Measurements from ENCODE around the gene NUP214.
"Not testable (repeated sequence)": the region's sequence is repeated elsewhere in the genome, so short reads cannot be mapped to it uniquely, and the experiment has no call there.

NUP214 gene

DNA sequence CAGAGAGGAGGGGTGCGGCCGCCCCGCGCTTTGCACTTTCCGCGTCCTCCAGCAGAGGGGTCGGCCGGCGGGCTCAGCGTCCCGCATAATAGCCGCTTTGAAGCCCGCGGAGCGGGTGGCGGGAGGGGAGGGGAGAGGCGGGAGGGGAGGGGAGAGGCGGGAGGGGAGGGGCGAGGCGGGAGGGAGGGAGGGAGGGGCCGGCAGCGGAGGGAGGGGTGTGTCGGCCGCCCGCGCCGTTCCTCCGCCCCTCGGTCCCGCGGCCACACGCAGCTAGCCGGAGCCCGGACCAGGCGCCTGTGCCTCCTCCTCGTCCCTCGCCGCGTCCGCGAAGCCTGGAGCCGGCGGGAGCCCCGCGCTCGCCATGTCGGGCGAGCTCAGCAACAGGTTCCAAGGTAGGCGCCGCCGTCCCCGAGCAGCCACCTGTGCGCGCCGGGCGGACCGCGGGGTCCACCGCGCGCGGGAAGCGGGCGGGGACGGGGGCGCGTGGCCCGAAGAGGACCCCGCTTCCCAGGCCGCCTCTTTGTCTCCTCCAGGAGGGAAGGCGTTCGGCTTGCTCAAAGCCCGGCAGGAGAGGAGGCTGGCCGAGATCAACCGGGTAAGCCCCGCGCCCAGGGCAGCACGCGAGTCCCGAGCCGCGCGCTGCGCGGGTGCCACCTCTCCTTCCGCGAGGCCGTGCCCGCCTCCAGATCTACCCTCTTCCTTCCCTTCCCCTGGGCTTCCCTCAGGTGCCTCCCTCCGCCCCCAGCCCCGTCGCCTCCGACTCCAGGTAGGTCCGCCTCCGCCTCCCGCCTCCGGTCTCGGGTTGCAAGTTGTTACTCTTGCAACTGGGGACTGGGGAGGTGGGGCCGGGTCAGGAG, 28.9 kb upstream of the NUP214 start, which contains the start of gene AIF1L:
Gene AIF1L, plus strand, starts transcription at position 263 of the 857 bp plus-strand sequence. Its CDS starts 99 bp downstream, at position 362.
- peak; percentile 29 for DNase-seq (ENCODE audit: low spot score)

DNA sequence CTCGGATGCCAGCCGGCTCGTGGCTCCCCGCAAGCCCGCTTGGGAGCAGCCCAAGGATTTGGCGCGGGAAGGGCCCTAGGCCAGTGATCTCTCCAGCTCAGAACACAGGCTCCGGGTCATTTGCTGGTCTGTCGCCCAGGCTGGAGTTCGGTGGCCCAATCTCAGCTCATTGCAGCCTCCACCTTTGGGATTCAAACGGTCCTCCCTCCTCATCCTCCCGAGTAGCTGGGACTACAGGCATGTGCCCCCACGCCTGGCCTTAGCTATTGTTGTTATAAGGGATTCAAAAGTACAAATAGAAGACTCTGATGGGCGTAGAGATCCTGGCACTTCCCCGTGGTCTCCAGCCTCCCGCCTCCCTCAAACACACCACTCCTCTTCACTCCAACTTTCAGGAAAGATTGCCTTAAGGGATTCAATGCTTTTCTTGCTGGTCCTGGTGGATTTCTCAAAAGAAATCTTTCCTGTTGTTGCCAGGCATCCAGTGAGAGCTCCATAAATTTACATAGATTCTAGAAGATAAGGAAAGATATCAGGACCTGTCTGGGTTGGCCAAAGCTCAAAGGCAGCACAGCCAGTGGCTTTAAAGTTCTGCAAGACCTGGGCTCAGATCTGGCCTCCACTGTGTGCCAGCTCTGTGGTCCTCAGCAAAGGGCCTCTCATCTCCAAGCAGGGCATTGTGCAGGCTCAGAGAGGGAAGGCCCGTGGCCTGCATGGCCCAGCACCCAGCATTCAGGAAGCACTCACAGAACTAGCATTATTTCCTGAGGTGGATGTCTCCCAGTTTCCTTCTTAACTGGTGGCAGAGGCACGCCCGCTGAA, 28.0 kb upstream of the NUP214 start:
- DNase-seq (ENCODE audit: low spot score): no peak

DNA sequence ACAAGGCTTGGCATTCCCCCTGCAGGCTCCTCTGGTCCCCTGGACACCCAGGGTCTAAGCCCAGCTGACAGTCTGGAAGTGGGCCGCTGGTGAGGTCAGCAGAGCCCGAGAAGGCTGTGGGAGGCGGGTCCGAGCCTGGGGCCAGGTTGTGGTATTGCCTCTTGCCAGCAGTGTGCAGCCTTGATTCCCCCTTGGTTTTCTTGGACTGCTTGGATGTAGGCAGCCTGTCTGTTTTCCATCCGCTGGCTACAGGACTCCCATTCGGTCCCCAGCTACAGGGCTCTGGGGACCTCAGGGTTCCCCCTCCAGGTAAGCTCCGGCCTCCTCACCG, 27.5 kb upstream of the NUP214 start:
- DNase-seq (ENCODE audit: low spot score): no peak

DNA sequence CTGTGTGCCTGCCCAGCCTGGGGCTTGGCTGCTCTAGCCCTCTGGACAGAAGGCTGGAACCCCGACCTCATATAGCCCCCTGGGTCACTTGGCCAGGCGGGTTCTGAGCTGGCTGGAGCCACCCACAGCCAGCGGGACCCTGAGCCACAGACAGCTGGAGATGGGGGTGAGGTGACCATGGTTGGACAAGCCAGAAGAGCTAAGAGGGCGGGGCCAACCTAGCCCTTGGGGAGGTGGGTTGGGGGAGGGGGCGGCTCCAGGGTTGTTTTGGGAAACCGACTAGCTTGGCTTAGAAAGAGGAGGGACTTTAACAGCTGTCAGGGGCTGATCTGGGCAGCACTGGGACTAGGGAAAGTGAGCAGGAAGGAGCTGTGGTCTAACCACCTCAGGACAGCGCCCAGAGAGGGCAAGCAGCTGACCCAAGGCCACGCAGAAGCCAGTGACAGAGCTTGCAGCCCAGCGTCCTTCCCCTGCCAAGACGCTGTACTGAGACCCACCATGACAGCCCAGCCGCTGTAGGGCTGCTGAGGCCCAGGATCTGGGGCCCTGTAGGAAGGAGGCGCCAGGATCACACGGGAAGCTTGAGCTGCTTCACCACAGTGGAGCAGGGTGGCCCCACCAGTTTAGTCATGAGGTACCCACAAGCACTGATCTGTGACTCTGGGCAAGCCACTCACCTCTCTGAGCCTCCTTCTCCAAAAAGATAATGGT, 26.8 kb upstream of the NUP214 start:
- DNase-seq (ENCODE audit: low spot score): no peak

DNA sequence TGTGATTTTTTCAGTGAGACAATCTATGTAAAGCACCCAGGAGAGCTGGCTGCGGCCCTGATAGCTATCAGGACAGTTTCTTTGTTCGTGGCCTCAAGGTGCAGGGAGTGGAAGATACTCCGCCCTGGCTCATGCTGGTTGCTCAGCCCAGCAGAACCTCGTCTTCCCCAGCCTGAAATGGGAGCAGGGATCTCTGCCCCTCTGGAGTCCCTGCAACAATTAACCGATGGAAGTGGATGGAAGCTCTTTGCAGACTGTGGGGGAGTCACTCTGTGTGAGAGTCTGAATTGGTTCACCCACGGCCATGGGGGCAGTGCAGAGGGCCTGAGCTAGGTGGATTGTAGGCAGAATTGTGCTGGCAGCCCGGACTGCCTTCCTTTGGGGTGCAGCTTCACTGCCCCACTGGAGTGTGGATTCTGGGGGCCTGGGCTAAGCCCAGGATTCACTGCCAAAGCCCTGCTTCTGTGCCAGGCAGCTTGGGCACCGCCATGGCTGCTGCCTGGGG, 26.2 kb upstream of the NUP214 start:
- DNase-seq (ENCODE audit: low spot score): no peak

DNA sequence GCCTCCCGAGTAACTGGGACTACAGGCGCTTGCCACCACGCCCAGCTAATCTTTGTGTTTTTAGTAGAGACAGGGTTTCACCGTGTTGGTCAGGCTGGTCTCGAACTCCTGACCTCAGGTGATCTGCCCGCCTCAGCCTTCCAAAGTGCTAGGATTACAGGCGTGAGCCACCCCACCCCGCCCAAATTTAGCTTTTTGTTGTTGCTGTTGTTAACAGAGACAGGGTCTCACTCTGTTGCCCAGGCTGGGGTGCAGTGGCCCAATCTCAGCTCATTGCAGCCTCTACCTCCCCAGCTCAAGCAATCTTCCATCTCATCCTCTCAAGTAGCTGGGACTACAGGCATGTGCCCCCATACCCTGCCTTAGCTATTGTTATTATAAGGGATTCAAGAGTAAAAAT, 25.5 kb upstream of the NUP214 start:
- DNase-seq (ENCODE audit: low spot score): not testable (repeated sequence)

DNA sequence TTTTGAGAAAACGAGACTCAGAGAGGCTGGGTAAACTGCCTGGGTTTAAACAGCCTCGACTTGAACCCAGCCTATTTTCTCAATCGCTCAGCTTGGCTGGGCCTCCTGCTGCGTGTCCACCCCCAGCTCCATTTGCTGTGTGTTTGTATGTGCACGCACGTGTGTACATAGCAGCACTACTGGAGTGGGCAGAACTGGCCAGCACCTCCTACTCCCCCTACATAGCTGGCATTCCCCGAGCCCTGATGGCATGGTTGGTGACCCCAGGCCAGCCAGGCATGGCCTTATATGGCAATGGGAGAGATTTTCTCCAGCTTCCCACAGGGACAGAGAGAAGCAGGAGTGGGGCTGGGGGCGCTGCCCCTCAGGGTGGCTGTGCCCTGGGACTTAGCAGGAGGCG, 24.9 kb upstream of the NUP214 start:
- no peak for DNase-seq (ENCODE audit: low spot score)

DNA sequence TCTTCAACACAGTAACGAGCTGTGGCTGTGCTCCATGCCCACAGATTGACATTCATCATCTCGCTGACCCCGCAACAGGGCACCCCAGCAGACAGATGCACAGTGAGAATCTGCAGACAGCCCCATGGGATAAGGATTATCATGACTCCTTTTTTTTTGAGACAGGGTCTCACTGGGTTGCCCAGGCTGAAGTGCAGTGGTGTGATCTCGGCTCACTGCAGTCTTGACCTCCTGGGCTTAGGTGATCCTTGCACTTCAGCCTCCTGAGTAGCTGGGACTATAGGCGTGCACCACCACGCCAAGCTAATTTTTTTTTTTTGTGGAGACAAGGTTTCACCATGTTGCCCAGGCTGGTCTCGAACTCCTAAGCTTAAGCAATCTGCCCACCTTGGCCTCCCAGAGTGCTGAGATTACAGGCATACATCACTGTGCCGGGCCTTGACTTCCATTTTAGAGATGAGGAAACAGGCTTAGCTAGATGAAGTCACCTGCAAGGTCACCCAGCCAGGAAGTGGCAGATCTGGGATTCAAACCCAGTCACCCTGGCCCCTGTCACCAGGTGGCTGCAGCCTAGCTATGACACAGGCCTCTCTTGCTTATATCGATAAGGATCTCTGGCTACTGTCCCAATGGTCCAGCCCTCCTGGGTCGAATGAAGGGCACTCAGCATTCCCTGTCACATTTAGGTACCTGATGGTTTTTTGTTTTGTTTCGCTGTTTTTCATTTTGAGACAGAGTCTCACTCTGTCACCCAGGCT, 24.0 kb upstream of the NUP214 start:
- no peak for DNase-seq (ENCODE audit: low spot score)

DNA sequence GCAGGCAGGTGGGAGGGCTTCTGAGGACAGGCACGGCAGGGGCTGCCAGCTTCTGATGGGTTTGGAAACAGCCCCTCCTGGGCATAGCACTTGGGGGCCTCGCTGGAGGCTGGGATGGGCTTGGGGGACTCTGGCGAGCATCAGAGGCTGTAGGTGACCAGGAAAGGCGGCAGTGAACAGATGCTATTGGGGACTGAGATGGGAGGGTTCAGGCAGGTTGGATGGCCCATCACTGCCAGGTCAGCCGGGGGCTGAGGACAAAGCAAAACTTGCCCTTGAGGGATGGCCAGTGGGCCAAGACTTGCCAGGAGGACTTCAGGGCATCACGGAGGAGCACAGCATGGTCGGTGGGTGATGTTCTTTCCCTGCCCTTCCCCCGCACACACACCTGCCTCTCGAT, 22.4 kb upstream of the NUP214 start:
- DNase-seq (ENCODE audit: low spot score): no peak

DNA sequence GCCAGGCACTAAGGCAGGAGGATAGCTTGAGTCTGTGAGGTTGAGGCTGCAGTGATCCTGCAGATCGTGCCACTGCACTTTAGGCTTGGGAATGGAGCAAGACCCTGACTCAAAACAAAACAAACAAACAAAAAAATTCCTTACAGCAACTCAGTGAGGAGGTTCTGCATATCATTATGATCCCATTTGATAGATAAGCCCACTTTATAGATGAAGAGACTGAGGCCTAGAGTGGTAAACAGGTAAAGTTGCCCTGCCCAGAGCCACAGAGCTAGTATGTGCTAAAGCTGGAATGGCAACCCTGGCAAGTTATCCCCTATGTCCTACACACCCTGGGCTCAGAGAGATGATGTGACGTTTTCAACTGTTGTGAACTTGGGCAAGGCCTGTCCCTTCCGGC, 21.9 kb upstream of the NUP214 start:
- DNase-seq (ENCODE audit: low spot score): no peak

DNA sequence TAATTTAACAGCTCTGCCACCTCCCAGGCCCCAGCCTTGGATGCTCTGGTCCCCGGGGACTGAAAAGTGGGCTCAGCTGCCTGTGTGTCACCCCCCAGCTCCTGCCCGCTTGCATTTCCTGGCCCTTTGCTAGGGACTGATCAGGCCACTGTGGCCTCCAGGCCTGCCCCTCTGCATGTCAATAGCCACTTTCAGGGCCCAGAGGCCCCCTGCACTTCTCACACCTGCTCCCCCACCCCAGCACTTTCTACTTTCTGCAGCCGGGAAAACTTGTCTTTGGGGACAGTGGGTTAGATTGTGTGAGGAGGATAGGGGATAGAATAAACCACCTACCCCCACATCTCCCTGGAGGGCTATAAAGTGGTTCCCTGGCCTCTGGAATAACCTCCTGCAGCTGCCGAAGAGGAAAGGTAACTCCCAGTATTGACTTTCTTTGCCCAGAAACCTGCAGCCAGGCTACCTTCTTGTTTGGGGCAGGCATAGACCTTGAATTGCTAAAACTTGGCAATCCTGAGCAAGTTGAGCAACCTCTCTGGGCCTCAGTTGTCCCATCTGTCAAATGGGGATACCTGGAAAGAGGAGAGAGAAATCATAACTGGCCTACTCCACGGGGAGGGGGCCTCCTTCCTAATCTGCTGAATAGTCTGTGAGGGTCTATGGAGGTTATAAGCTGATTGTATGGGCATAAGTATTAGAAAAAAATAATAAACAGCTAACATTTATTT, 21.2 kb upstream of the NUP214 start:
- no peak for DNase-seq (ENCODE audit: low spot score)

DNA sequence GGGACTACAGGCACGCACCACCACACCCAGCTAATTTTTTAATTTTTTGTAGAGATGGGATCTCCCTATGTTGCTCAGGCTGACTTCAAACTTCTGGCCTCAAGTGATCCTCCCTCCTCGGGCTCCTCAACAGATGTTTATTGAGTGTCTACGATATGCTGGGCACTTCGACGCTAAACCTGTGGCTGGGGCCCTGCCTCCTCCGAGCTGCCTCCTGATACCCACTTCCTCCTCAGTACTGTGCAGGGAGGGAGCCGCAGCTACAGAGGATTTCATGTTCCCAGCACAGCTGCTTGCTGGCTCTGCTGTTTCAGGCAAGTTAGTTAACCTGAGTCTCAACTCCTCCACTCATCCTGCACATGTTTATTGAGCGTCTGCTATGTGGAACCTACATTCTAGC, 19.4 kb upstream of the NUP214 start:
- DNase-seq (ENCODE audit: low spot score): no peak

DNA sequence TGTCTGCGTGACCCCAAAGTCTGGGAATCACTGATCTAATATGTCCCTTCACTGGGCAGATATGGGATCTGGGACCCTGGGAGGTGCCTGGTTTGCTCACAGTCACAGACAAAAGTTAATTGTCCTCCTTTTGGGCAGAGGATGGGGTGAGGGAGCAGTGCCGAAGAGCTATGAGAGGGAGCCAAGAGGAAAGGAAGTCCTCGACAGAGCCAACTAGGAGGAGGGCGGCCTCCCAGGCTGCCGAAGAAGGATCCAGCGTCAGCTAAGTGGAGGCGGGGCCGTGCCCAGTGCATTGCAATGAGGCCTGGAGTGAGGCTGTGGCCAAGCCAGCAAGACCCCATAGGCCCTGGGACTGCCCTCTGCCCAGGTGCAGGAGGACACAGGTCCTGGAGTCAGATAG, 17.6 kb upstream of the NUP214 start:
- no peak for DNase-seq (ENCODE audit: low spot score)

DNA sequence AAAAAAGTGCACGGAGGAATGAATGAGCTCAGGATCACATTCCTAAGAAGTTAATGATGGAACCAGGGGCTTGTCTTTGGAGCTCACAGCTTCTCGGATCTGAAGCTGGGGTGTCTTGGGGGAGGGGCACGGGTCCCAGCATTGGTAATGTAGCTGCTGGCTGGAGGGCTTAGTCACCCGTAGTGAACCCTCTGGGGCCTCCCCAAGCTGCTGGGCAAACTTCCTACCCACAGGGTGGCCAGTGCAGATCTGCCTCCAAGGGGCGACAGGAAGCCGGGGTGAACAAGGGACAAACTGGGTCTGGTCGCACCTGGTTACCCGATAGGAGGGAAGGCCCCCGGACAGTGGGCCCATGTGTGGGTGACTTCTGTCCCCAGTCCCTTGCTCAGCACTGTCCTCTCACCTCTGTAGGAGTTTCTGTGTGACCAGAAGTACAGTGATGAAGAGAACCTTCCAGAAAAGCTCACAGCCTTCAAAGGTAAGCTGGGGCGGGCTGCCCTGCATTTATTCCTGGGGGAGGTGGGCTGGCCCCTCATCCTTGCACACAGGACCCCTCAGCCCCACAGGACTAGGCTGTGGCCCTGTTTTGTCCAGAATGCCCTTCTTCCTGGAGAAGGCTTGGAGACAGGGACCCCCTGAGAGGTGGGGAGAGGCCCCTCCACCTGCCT, 14.1 kb upstream of the NUP214 start:
- DNase-seq (ENCODE audit: low spot score): no peak

DNA sequence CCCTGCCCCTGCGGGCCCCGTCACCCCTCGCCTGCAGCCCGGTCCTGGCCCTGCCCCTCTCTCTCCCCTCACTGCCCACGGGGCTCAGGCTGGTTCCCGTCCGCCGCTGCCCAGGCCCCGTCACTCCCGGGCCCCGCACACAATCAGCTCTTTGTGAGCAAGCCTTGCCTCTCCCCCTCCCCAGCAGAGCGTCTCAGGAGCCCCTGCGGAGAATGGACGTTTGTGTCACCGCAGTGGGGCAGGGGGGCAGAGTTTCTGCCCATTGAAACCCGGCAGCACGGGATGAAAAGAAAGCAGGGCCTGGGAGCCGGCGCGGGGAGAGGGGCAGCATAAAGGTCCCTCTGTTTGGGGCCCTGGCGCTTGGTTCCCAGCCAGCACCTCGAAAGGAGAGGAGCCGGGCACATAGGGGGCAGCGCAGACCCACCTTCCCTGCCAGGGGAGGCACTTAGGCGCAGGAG, 13.5 kb upstream of the NUP214 start:
- DNase-seq (ENCODE audit: low spot score): no peak

DNA sequence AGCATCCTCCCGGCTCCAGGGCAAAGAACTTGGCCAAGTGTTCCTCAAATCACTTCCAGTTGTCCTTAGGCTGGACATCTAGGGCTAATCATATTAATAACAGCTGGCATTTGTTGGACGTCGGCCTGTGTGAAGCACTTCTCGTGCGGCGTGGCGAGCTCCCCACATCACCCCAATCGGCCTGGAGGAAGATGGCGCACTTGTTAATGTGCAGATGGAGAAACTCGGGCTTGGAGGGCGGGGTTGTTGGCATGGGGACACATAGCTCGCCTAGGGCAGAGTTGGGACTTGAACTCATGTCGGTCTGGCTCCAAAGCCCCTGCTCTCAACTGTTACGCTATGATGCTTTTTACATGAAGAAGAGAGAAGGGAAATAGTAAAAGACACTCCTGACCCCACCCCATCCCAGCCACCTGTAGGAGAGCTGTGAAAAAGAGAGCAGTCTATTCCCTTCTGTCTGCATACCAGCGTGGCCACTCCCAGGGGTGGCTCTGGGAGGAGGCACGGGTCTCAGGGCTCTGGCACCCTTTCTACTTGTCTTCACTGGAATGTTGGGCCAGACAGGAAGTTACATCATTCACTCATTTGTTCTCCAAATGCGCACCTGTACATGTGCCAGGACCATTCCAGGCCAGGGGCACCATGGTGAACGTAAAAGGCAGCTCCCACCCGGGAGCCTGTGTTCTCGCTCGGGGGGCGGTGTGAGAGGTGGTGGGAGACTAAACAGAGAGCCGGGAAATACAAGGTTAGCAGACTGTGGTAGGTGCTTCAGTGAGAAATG, 12.8 kb upstream of the NUP214 start:
- no peak for DNase-seq (ENCODE audit: low spot score)

DNA sequence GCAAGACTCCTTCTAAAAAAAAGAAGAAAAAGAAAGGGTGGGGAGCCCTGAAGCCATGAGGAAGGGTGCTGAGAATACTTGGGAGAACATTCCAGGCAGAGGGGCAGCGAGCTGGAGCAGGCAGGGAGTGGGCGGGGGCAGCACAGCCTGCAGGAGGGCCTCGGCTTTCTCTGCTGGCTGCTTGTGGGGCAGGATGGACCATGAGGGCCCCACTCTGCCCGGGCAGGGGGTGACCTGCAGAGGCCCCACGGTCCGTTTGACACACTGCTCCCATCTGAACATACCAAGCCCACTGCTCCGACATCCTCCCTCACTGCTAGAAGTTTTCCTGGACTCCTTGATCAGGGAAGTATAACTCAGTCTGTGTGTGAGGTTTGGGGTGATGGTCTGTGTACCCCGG, 11.7 kb upstream of the NUP214 start:
- DNase-seq (ENCODE audit: low spot score): no peak

DNA sequence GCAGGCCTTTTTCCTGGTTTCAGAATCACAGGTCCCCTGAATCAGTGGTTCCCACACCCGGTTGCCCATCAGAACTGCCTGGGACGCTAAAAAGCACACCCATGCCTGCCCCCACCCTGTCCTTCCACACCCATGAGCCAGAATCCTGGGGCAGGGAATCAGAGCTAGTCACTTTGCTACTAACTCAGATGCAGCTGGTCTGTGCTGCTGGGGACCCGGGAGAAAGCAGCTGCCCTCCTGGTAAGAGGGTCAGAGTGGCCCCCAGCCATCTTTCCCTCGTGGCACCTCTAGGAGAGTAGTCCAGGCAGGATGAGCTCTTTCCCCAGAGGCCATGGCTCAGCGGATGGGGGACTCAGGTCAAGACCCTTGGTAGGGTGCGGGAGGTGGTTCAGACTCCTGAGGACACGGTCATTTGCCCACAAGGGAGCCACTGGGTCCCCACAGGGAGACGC, 11.3 kb upstream of the NUP214 start:
- no peak for DNase-seq (ENCODE audit: low spot score)

DNA sequence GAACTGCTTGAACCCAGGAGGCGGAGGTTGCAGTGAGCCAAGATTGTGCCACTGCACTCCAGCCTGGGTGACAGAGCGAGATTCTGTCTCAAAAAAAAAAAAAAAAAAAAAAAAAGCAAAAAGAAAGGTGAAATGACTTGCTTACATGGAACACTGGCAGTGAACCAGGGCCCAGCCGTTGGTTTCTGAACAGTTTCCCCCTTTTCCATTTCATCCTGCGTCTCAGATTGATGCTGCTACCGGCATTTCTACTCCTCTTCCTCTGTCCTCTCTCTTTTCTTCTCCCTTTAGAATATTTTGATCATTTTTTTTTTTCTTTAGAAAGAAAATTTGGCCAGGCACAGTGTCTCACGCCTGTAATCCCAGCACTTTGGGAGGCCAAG, 10.0 kb upstream of the NUP214 start:
- DNase-seq (ENCODE audit: low spot score): not testable (repeated sequence)
